ENCODE results near the gene RAB7B. TPM values are rescaled to one million over a fixed set of nuclear protein-coding genes. Genes with fewer than 3 reads are reported as not detected.
A peak's percentile ranks its signal among the peaks of the same experiment; 100 is the strongest.

RAB7B gene
- total RNA-seq, 1 donor from 2014 or later, result not detected

- H3K9ac ChIP-seq, result no peak overlapping the region
- peaks cover 14% of the 10 kb centered on the region for H3K4me1 Mint-ChIP-seq
Observed at GRCh38 chr1:205975387-205975998, 27.7 kb downstream of the RAB7B start.

GRCh38 chr1:205974712-205975111, 28.5 kb downstream of the RAB7B start:
- Mint-ChIP-seq H3K27ac (no peak overlapping the region), H3K27me3 (ENCODE audit: insufficient read depth, low read depth) (peaks cover 14% of the 10 kb centered on the region)

More at GRCh38 chr1:205975387-205975998, 27.7 kb downstream of the RAB7B start:
- Histone ChIP-seq H3K79me2 (ENCODE audit: low read depth) (no peaks in the 10 kb centered on the region), H3K36me3 (no peaks in the 10 kb centered on the region), H2AFZ (replicated peaks) (no peak overlapping the region), H3K4me2 (no peak overlapping the region), H4K20me1 (ENCODE audit: low read depth) (no peaks in the 10 kb centered on the region), H3F3A (ENCODE audit: low read depth) (peaks cover 19% of the 10 kb centered on the region), H3K27ac (no peak overlapping the region), H3K4me1 (peaks cover 5% of the 10 kb centered on the region), H3K9me3 (ENCODE audit: low read depth) (no peaks in the 10 kb centered on the region), H3K4me3 (no peak overlapping the region), H3K27me3 (no peaks in the 10 kb centered on the region)
- peaks cover 6% of the 10 kb centered on the region for H3K9me3 Mint-ChIP-seq
- peak overlapping the region; percentile 36 for H3K27ac Mint-ChIP-seq
- no peak overlapping the region for H3K4me3 Mint-ChIP-seq
- peaks cover 14% of the 10 kb centered on the region for H3K27me3 Mint-ChIP-seq (ENCODE audit: insufficient read depth, low read depth)
- DNase-seq (ENCODE audit: low spot score), result no peak
- H3K36me3 Mint-ChIP-seq, result no peaks in the 10 kb centered on the region
- TF ChIP-seq CTCF (IDR thresholded peaks at IDR 0.05) (no peak), EZH2 (IDR thresholded peaks at IDR 0.05) (no peak), EZH2phosphoT487 (IDR thresholded peaks at IDR 0.05) (no peak)

DNA sequence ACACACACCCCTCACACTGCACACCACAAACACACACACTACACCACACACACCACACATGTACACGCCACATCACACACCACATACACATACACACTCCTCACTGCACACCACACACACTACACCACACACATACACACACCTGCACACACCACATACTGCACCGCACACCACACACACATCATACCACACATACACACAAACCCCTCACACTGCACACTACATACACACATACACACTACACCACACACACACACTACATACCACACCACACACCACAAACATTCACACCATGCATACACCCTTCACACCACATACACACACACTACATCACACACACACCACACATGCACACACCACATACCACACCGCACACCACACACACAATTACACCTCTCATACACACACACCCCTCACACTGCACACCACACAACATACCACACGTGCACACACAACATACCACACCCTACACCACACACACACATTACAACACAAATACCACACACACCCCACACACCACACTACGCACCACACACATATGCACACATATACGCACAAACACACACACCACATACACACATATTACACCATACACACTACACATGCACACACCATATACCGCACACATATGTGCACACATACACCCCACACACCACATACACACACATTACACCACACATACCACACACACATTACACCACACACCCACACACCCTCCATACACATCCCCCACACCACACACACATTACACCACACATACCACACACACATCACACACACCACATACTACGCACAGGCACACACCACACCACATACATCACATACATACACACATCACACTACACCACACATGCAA, 29.6 kb downstream of the RAB7B start:
- Histone ChIP-seq H3K27me3 (no peaks in the 10 kb centered on the region), H3K79me2 (ENCODE audit: low read depth) (no peaks in the 10 kb centered on the region), H3K9me3 (ENCODE audit: low read depth) (no peaks in the 10 kb centered on the region), H3K4me3 (no peak overlapping the region), H3K4me1 (peaks cover 5% of the 10 kb centered on the region), H3K9ac (no peak overlapping the region), H2AFZ (replicated peaks) (no peak overlapping the region), H3K4me2 (no peak overlapping the region), H3K27ac (no peak overlapping the region), H4K20me1 (ENCODE audit: low read depth) (no peaks in the 10 kb centered on the region), H3F3A (ENCODE audit: low read depth) (peaks cover 19% of the 10 kb centered on the region), H3K36me3 (no peaks in the 10 kb centered on the region)
- Mint-ChIP-seq H3K27ac (peak overlapping the region; percentile 10), H3K4me1 (peaks cover 14% of the 10 kb centered on the region), H3K36me3 (no peaks in the 10 kb centered on the region), H3K4me3 (peak overlapping the region; percentile 10), H3K9me3 (peaks cover 6% of the 10 kb centered on the region), H3K27me3 (ENCODE audit: insufficient read depth, low read depth) (peaks cover 14% of the 10 kb centered on the region)
- TF ChIP-seq EZH2phosphoT487 (IDR thresholded peaks at IDR 0.05) (no peak), CTCF (IDR thresholded peaks at IDR 0.05) (no peak), EZH2 (IDR thresholded peaks at IDR 0.05) (no peak)
- DNase-seq (ENCODE audit: low spot score), result no peak

More at GRCh38 chr1:205974712-205975111, 28.5 kb downstream of the RAB7B start:
- Mint-ChIP-seq H3K4me3 (peak overlapping the region; percentile 12), H3K4me1 (peaks cover 14% of the 10 kb centered on the region), H3K9me3 (peaks cover 6% of the 10 kb centered on the region), H3K36me3 (no peaks in the 10 kb centered on the region)
- DNase-seq (ENCODE audit: low spot score), result no peak
- Histone ChIP-seq H3K27ac (no peak overlapping the region), H3K36me3 (no peaks in the 10 kb centered on the region), H4K20me1 (ENCODE audit: low read depth) (no peaks in the 10 kb centered on the region), H3K27me3 (no peaks in the 10 kb centered on the region), H3F3A (ENCODE audit: low read depth) (peaks cover 19% of the 10 kb centered on the region), H3K4me2 (no peak overlapping the region), H3K9ac (no peak overlapping the region), H3K4me1 (peaks cover 5% of the 10 kb centered on the region), H3K79me2 (ENCODE audit: low read depth) (no peaks in the 10 kb centered on the region), H3K4me3 (no peak overlapping the region), H2AFZ (replicated peaks) (no peak overlapping the region), H3K9me3 (ENCODE audit: low read depth) (no peaks in the 10 kb centered on the region)
- no peak for TF ChIP-seq EZH2 (IDR thresholded peaks at IDR 0.05)
- TF ChIP-seq EZH2phosphoT487 (IDR thresholded peaks at IDR 0.05), result no peak
- no peak for TF ChIP-seq CTCF (IDR thresholded peaks at IDR 0.05)

All from neural progenitor cell (in vitro differentiated cells).